GM19452 (cell line): ENCODE results near the gene MMP24.
"Not testable (repeated sequence)": the region's sequence is repeated elsewhere in the genome, so short reads cannot be mapped to it uniquely, and the experiment has no call there.

Source experiments
- ATAC-seq: cut with Tn5 transposase; IDR thresholded peaks from one replicate; pipeline ENCODE4 v1.9.1; 2021; ENCODE audit not compliant: unreplicated experiment

MMP24 gene

GRCh38 chr20:35257175-35257909 is 30.9 kb downstream of the MMP24 start:
- ATAC-seq, result no peak

DNA sequence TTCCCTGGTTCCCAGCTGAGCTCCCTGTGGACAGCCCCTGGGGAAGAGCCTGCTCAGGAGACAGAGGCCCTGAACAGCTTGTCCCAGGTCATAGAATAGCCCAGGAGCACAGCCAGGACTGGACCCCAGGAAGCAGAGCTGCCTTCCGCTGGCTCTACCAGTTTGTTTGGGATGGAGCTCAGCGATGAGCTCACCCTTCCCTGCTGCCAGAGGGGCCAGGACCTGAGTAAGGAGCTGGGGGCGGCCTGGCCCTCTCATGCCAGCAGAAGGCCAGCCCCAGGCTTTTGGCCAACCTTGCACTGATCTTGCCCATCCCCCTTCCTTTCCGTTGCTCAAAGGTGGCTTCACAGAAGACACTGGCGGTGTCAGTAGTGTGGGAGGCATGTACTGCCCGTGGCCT is 33.9 kb downstream of the MMP24 start:
- ATAC-seq, result no peak

- not testable (repeated sequence) for ATAC-seq
Observed at GRCh38 chr20:35262321-35262720, 35.8 kb downstream of the MMP24 start.

DNA sequence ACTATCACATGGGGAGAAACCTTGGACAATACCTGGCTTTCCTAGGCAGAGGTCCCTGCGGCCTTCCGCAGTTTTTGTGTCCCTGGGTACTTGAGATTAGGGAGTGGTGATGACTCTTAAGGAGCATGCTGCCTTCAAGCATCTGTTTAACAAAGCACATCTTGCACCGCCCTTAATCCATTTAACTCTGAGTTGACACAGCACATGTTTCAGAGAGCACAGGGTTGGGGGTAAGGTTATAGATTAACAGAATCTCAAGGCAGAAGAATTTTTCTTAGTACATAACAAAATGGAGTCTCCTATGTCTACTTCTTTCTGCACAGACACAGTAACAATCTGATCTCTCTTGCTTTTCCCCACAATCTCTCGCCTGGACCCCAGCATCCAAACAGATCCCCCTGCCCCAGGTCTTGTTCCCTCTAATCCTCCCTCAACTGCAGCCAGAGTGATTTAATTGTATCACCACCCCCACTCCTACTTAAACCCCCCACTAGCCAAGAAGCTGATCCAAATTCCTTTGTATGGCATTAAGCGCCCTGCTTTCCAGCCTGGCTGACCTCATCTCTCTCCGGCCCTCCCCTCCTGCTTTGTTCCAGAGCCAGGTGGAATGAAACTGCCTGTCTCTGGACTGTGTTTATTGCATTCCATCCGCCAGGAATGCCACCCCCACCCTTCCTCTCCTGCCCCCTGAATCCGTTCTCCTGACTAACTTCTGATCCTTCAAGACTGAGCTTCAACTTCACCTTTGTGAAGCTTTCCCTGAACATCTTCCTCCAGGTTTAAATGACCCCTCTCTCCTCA is 36.4 kb downstream of the MMP24 start:
- ATAC-seq, result not testable (repeated sequence)

DNA sequence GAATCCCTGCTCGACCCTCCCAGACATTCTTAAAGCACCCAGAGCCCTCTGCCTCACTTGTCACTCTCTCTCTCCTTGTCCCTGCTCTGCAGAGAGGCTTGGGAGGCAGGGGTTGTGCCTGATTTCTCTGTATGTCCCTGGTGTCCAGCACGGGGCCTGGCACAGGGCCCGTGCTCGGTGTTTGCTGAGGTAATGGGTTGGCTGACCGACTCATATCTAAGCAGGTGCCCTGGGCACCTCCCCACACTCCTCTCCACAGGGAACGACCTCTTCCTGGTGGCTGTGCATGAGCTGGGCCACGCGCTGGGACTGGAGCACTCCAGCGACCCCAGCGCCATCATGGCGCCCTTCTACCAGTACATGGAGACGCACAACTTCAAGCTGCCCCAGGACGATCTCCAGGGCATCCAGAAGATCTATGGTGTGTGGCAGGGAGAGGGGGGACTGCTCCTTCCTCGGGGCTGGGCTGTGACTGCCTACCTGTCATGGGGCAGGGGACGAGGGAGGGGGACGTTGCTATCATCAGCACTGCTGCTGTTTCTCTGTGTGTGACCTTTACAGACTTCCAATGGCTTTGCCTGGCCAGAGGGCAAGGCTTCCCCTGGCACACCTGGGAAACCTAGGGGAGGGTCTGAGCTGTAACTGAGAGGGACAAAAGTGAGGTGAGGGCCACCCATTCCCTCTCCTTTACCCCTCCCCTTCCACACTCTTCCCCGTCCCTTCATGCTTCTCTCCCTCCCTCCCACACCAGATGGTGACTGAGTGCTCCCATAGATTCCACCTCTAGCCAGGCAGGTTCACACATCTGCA is 37.2 kb downstream of the MMP24 start:
- ATAC-seq, result no peak

DNA sequence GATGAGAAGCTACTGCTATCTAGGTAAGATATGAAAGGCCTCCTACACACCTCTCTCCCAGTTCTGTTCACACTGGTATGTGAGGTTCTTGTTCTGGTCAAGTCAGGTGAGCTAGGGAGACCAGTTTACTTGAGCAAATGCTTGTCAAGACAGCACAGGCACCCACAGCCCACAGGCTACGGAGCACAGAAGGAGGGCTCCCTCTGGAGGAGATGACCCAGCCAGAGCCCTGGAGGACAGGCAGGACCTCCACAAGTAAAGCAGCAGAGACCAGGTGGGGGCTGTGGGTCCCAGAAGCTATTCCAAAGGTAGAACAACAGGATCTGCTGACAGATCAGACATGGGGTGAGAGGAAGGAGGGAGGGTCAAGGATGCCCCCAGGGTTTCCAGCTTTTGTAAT is 38.3 kb downstream of the MMP24 start:
- no peak for ATAC-seq

DNA sequence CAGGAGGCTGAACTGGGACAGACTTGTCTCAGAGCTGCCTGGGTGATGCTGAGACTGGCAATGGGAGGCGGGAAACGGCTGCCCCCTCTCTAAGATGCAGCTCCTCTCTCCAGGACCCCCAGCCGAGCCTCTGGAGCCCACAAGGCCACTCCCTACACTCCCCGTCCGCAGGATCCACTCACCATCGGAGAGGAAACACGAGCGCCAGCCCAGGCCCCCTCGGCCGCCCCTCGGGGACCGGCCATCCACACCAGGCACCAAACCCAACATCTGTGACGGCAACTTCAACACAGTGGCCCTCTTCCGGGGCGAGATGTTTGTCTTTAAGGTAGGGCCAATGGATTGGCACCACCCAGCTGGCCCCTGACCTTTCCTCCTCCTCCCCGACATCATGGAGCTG is 40.6 kb downstream of the MMP24 start:
- no peak for ATAC-seq

DNA sequence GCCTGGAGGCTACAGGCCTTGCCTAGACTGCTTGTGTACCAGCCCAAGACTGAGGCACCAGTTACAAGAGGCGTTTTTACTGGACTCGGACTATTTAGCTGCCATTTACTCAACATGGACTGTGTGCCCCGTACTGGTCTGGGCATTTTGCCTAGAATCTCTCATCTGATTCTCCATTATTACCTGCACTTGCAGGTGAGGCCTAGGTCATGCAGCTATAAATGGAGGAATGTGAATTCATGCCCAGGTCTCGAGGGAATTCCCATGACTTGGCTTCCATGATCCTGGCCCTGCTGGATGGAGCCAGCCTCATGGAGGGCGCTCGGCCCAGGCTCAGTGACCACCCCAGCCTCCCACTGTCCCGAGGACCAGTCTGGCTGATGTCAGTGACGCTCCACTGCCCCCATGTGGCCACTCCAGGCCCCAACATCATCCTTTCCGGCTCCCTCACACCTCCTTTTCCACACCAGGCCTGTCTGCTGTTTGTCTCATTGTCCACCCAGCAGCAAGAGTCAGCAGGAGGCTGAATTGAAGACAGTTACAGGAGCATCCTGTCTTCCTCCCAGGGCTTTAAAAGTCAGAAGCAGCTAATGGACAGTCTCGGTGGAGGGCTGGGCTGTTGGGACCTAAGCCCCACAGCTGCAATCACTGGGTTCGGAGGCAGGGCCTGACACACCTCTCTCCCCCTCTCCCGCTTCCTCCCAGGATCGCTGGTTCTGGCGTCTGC is 42.7 kb downstream of the MMP24 start:
- ATAC-seq, result no peak

DNA sequence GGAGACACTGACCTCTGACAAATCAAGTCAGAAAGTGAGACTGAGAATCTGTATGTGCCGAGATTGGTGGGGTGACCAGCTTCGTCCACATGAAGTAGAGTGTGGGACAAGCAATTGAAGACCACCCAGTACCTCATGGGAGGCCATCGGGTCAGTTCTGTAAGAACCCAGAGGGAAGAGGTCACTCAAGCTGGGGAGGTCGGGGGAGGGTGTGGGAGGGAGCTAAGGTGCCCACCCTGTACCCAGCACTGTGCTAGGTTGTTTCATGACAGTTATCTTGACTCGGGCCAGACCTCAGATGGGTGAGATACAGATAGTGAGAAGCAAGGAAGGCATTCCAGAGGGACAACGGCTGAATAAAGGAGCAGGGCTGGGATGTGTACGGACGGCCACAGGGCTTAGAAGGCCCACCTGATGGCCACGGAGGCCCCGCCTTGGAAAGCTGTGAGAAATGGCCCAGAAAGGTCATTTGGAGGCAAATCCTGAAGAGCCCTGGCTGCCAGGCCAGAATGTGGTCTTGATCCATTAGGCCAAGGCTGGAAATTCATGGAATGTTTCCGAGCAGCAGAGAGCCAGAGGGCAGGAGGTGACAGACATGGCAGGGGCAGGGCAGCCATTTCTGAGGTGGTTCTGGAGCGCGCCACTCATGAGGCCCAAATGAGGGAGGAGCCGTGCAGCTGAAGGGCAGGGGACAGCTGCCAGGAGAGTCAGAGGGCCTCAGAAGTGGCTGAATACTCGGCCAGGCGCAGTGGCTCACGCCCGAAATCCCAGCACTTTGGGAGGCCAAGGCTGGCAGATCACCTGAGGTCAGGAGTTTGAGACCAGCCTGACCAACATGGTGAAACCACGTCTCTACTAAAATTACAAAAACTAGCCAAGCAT is 43.8 kb downstream of the MMP24 start:
- ATAC-seq, result no peak

- ATAC-seq, result no peak
Observed at GRCh38 chr20:35271073-35271882, 44.8 kb downstream of the MMP24 start.

- no peak for ATAC-seq
Observed at GRCh38 chr20:35271904-35272303, 45.4 kb downstream of the MMP24 start.

- no peak for ATAC-seq
Observed at GRCh38 chr20:35273449-35274171, 47.1 kb downstream of the MMP24 start.

- ATAC-seq, result no peak
Observed at GRCh38 chr20:35274172-35275092, 47.9 kb downstream of the MMP24 start.

- no peak for ATAC-seq
Observed at GRCh38 chr20:35275741-35276251, 49.3 kb downstream of the MMP24 start.

- ATAC-seq, result no peak
Observed at GRCh38 chr20:35276408-35276807, 49.9 kb downstream of the MMP24 start.

DNA sequence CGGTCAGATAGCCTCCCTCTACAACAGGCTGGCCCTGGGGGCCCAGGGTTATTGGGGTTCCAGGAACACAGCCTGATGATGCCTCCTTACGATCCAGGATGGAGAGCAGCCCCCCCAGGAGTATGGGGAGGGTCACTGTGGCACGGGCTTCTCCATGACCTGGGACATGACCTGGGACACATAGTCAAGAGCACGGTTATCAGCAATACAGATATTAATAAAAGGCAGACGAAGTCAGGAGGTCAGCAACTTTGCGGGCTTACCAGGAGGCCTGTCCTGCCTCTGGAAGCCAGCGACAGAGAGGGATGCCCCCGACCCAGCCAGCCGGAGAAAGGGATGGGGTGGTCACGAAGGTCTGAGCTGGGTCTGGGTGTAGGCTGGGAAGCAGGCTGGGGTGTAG is 50.6 kb downstream of the MMP24 start:
- ATAC-seq, result no peak
